Fibroblast of upper back skin (primary cell): Measurements from ENCODE around the gene CERS4.
"Not testable (repeated sequence)": the region's sequence is repeated elsewhere in the genome, so short reads cannot be mapped to it uniquely, and the experiment has no call there.

Source experiments
- DNase-seq: peaks from one replicate; pipeline ENCODE4 v3.0.0-alpha.2; 2013

The CERS4 gene

GRCh38 chr19:8210421-8211101, 1.4 kb downstream of the CERS4 start:
- no peak for DNase-seq

DNA sequence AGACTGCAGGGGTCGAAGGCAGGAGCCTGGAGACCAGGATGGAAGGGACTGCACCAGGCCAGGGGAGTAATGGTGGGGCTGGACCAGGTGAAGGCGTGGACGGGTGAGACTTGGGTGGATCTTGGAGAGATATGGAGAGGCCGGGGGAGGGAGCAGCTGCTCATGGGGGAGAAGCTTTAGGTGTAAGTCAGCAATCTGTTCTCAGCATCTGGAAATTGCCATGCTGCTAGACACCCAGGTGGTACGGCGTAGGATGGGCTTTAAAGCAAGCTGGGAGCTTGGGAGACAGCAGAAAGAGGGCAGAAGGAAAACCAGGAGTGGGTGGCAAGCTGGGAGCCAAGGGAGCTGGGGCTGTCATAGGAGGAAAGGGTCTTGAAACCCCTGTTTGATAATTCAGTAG, 3.0 kb downstream of the CERS4 start:
- DNase-seq: no peak

- DNase-seq: no peak
Observed at GRCh38 chr19:8212916-8213315, 3.7 kb downstream of the CERS4 start.

- no peak for DNase-seq
Observed at GRCh38 chr19:8213827-8214672, 4.9 kb downstream of the CERS4 start.

DNA sequence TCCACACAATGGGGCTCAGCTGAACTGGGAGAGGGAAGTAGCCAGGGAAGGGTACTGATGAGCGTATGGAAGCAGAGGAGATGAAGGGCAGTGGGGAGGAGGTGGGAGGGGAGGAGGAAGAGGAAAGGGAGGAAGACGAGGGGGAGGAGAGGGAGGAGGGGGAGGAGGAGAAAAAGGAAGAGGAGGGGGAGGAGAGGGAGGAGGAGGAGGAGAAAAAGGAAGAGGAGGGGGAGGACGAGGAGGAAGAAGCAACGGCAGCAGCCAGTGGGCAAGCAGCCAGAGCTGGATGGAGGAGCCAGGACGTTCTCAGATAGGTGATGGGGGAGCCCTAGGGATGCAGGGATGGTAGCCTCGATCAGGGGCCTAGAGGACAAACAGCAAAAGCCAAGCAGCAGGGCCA, 5.6 kb downstream of the CERS4 start:
- DNase-seq: no peak

GRCh38 chr19:8215783-8216182, 6.6 kb downstream of the CERS4 start:
- DNase-seq: no peak

DNA sequence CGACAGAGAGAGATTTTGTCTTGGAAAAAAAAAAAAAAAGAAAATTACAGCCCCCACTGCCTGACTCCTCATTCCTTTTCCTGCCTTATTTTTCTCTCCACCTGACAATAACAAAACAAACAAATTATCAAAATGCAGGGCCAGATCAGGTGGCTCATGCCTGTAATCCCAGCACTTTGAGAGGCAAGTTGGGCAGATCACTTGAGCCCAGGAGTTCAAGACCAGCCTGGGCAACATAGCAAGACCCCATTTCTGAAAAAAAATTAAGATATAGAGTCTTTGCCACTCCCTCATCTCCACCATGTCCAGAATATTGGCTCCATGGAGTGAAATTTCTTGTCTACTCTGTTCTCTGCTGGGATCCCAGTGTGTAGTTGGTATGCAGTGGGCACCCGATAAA, 7.2 kb downstream of the CERS4 start:
- DNase-seq: no peak

DNA sequence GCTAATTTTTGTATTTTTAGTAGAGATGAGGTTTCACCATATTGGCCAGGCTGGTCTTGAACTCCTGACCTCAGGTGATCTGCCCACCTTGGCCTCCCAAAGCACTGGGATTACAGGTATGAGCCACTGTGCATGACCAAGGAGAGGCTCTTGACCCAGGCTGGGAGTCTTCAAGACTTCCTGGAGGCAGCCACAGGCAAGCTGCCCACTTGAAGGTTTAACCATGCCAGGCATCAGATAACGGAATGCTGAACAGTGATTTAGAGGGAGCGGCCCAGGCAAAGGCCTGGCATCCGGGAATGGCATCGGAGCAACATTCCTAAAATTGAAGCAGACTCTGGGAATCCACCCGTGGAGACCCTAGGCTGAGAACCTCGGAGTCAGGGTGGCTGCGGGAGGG, 9.0 kb downstream of the CERS4 start:
- not testable (repeated sequence) for DNase-seq

DNA sequence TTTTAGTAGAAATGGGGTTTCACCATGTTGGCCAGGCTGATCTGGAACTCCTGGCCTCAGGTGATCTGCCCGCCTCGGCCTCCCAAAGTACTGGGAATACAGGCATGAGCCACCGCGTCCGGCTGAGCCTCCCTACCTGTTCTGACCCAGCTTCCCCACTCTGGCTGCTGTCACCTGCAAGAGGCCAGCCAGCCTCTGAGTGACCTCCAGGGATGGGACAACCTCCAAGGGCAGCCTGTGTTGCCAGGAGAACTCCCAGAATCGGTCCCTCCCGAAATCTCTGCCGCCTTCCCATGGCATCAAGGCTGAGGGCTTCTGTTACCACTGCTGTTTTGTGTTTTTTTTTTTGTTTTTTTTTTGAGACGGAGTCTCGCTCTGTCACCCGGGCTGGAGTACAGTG, 11.3 kb downstream of the CERS4 start:
- DNase-seq: no peak

GRCh38 chr19:8221161-8221560, 12.0 kb downstream of the CERS4 start:
- no peak for DNase-seq

GRCh38 chr19:8223442-8223841, 14.3 kb downstream of the CERS4 start:
- not testable (repeated sequence) for DNase-seq

DNA sequence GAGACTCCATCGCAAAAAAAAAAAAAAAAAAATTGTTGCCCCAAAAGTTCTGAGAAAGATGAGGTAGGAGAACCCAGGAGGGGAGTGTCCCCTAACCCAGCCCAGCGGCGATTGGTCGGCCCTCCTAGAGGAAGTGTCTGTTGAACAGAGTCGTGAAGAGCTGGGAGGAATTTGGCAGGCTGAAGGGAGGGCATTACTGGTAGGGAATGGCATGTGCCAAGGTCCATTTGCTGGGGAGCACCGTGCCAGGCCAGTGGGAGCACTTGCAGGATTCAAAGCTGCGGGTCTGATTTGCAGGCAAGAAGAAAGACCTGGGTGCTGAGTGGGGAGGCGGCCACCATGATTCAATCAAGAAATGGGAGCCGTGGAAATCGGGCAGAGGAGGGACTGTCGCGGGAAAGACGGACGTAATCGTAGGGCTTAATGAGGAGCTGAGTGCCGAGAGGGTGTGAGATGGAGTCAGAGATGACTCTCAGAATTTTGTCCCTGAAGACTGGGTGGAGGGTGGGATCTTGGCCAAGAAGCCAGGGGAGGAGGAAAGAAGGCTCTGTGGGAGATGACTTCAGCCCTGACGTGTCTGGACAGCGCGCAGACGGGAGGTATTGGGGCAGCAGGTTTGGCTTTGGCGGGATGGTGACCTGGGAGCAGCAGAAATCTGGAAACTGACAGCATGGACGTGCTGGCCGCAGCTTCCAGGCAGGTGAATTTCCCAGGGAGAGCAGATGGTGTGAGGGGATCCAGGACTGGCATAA, 15.4 kb downstream of the CERS4 start:
- peak; percentile 20 for DNase-seq

DNA sequence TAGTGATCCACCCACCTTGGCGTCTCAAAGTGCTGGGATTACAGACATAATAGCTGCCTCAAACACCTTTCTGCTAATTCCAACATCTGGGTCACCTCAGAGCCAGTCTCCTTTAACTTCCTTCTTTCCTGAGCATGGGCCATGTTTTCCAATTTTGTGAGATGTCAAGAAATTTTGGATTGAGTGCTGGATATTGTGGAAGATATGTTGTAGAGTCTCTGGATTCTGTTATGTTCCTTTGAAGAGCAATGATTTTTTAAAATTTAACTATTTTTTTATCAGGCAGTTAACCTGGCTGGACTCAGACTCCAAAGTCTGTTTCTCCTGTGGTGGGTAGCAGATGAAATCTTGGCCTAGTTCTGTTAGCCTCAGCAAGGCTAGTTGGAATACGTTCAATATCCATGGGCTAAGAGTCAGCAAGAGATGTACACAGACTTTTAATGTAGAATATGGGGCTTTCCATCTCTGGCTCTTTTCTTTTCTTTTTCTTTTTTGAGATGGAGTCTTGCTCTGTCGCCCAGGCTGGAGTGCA, 22.0 kb downstream of the CERS4 start:
- DNase-seq: no peak

DNA sequence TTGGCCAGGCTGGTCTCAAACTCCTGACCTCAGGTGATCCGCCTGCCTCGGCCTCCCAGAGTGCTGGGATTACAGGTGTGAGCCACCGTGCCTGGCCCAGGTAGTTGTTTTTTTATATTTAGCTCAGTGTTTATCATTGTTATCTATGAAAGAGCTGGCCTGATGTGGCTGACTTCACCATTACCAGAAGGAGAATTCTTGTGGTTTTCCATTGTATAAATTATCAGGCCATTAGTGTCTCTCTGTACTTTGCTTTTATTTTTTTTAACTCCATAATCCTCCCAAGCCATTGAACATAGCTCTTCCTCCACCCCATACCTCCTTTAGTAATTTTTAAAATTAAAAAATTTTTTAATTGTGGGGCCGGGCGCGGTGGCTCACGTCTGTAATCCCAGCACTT, 24.2 kb downstream of the CERS4 start:
- no peak for DNase-seq

DNA sequence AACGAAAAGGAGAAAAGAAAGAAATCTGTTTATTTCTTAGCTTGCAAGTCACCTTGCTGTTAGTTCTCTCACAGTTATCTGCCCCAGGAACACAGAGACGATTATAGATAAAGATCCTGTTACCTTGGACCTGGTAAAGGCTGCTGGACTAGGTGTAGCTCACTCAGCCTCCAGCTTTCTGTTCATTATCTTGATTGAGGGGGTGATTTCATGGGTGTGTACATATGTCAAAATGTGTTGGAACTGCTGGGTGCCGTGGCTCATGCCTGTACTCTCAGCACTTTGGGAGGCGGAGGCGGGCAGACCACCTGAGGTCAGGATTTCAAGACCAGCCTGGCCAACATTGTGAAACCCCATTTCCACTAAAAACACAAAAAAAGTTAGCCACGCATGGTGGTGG, 27.9 kb downstream of the CERS4 start:
- no peak for DNase-seq

GRCh38 chr19:8238251-8238650, 29.1 kb downstream of the CERS4 start:
- DNase-seq: no peak

DNA sequence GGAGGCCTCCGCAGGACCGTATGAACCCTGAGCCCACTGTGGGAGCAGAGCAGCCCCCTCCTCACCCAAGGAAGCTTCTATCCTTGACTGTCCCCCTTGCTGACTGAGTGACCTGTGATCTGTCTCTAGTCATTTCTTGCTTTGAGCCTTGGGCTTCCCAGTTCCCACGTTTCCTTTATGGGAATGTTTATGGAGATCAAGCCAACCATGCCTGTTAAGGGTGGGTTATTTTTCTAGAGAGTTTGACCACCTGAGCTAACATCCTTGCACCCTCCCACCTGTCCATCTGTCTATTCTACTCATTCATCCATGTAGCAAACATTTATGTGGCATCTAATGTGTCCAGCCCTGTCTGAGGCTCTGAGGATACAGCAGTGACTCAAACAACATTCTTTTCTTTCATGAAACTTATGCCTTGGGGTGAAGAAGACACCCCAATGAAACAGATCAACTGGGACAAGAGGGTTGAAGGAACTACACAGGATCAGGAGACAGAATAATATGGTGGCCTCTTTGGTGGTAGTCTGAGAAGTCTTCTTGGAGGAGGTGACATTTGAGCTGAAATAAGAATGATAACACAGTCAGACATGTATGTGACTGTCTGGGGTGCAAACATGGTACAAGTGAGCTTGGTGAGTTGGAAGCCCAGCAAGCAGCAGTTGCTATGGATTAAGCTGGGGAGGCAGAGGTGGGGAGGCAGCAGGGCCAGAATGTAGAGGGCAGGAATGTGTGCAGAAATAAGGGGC, 30.5 kb downstream of the CERS4 start:
- DNase-seq: no peak

- peak; percentile 90 for DNase-seq
Observed at GRCh38 chr19:8240274-8241229, 31.4 kb downstream of the CERS4 start.

- DNase-seq: no peak
Observed at GRCh38 chr19:8241646-8242045, 32.5 kb downstream of the CERS4 start.

DNA sequence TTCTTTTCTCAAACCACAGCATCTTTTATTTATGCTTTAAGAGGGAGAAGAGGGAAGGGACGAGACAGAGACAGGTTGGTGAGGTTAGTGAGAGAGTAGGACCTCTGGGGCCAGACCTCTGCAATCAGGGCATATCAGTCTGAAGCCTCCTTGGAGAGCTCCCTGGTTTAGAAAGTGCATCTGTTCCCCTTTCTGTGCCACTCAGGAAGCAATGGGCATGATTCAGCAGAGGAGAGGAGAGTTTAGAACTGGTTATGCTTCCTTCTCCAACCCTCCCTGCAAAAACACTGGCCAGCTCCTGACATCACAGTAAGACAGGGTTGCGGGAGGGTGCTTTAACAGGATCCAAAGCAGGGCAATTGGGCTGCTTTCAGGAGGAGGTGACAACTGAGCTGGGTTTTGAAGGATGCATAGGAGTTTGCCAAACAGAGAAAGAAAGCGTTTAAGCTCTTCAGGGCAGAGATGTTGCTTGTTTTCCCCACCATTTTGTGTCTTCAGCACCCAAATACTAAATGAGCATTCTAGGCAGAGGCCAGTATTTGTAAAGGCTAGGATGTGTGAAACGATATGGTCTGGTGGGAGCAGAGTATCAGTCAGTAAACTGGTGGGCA, 33.1 kb downstream of the CERS4 start:
- DNase-seq: no peak

GRCh38 chr19:8243146-8243545, 34.0 kb downstream of the CERS4 start:
- no peak for DNase-seq
